ENCODE results near the gene KIF19.

KIF19 gene

DNA sequence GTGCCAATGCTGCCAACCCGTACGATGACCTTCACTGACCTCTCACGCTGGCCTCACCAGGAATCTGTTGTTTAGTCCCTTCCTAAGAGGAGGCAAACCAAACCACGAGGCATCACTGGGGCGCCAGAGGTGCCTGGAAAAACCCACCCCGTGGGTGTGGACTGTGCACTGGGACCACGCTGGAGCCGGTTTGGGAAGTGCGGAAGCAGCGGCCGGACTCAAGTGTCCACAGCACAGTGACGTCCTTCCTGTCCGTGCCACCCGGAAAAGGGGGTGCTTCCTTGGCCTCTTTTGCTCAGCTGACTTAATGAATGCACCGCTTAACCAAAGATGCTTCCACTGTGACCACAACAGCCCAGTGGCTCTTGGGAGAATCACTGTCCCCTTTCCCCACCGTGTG, 9.0 kb upstream of the KIF19 start:
- H3K36me3 ChIP-seq (ENCODE audit: low read length): no peaks in the 10 kb centered on the region
- no peaks in the 10 kb centered on the region for H3F3A ChIP-seq (ENCODE audit: insufficient read depth)
- H3K4me3 ChIP-seq (ENCODE audit: insufficient read depth, low read length, poor library complexity, severe bottlenecking): no peak overlapping the region
- no peaks in the 10 kb centered on the region for H3K79me2 ChIP-seq (ENCODE audit: insufficient read depth, low read length)
- H3K9me2 ChIP-seq (replicated peaks; ENCODE audit: insufficient read depth, low read length): no peaks in the 10 kb centered on the region
- H3K4me2 ChIP-seq (ENCODE audit: low read depth, low read length, poor library complexity, severe bottlenecking): no peak overlapping the region
- no peak overlapping the region for H2AFZ ChIP-seq (ENCODE audit: low read depth, low read length, severe bottlenecking)
- TF ChIP-seq, protein P1, sequence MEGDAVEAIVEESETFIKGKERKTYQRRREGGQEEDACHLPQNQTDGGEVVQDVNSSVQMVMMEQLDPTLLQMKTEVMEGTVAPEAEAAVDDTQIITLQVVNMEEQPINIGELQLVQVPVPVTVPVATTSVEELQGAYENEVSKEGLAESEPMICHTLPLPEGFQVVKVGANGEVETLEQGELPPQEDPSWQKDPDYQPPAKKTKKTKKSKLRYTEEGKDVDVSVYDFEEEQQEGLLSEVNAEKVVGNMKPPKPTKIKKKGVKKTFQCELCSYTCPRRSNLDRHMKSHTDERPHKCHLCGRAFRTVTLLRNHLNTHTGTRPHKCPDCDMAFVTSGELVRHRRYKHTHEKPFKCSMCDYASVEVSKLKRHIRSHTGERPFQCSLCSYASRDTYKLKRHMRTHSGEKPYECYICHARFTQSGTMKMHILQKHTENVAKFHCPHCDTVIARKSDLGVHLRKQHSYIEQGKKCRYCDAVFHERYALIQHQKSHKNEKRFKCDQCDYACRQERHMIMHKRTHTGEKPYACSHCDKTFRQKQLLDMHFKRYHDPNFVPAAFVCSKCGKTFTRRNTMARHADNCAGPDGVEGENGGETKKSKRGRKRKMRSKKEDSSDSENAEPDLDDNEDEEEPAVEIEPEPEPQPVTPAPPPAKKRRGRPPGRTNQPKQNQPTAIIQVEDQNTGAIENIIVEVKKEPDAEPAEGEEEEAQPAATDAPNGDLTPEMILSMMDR (IDR thresholded peaks at IDR 0.05; ENCODE audit: insufficient read depth, low read length, poor library complexity, severe bottlenecking): no peak
- no peak for TF ChIP-seq EZH2phosphoT487 (conservative IDR thresholded peaks at IDR 0.05; ENCODE audit: low read length)
- no peak overlapping the region for H3K9ac ChIP-seq (ENCODE audit: low read length)
- H3K27ac ChIP-seq (ENCODE audit: low read depth, low read length): no peak overlapping the region
- no peaks in the 10 kb centered on the region for H3K9me3 ChIP-seq (ENCODE audit: insufficient read depth, low read length)
- no peaks in the 10 kb centered on the region for H3K27me3 ChIP-seq (ENCODE audit: low read length)
- no peaks in the 10 kb centered on the region for H4K20me1 ChIP-seq (ENCODE audit: low read depth, low read length)

DNA sequence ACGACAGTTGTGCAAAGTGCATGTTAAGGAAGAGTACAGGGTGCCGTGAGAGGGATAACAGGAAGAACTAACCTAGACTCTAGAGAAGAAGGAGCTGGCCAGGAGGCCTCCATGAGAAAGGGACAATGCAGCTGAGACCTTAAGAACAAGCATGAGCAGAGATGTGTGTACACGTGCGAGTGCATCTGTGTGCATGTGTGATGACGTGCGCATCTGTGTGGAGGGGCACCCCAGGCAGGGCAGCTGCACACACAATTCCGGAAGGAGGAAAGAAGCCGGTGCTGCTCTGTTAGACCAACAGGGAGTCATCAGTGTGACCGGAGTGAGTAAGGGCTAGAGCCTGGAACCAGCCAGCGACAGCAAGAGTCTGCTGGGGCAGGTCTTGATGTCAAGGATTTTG, 7.6 kb upstream of the KIF19 start:
- no peak overlapping the region for H2AFZ ChIP-seq (ENCODE audit: low read depth, low read length, severe bottlenecking)

DNA sequence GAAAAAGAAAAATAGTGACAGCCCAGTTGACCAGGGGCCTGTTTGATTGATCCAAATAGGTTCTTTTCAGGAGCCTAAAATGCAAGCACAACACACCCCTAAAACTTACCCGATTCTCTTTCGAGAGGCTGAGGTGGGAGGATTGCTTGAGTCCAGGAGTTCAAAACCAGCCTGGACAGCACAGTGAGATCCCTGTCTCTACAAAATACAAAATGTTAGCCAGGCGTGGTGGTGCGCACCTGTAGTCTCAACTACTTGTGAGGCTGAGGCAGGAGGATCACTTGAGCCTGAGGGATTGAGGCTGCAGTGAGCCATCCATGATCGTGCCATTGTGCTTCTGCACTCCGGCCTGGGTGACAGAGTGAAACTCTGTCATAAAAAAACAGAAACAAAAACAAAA, 1.5 kb upstream of the KIF19 start:
- no peaks in the 10 kb centered on the region for H3K9me2 ChIP-seq (replicated peaks; ENCODE audit: insufficient read depth, low read length)
- no peaks in the 10 kb centered on the region for H3F3A ChIP-seq (ENCODE audit: insufficient read depth)
- H3K9ac ChIP-seq (ENCODE audit: low read length): no peak overlapping the region
- TF ChIP-seq EZH2phosphoT487 (conservative IDR thresholded peaks at IDR 0.05; ENCODE audit: low read length): no peak
- TF ChIP-seq, protein P1 (IDR thresholded peaks at IDR 0.05; ENCODE audit: insufficient read depth, low read length, poor library complexity, severe bottlenecking): no peak
- H3K9me3 ChIP-seq (ENCODE audit: insufficient read depth, low read length): no peaks in the 10 kb centered on the region
- no peak overlapping the region for H3K4me3 ChIP-seq (ENCODE audit: insufficient read depth, low read length, poor library complexity, severe bottlenecking)
- H3K36me3 ChIP-seq (ENCODE audit: low read length): no peaks in the 10 kb centered on the region
- no peaks in the 10 kb centered on the region for H4K20me1 ChIP-seq (ENCODE audit: low read depth, low read length)
- no peak overlapping the region for H3K27ac ChIP-seq (ENCODE audit: low read depth, low read length)
- H3K79me2 ChIP-seq (ENCODE audit: insufficient read depth, low read length): no peaks in the 10 kb centered on the region
- no peak overlapping the region for H2AFZ ChIP-seq (ENCODE audit: low read depth, low read length, severe bottlenecking)
- H3K27me3 ChIP-seq (ENCODE audit: low read length): no peaks in the 10 kb centered on the region
- H3K4me2 ChIP-seq (ENCODE audit: low read depth, low read length, poor library complexity, severe bottlenecking): no peak overlapping the region

More for the DNA sequence above, 7.6 kb upstream of the KIF19 start:
- Histone ChIP-seq H3K4me3 (ENCODE audit: insufficient read depth, low read length, poor library complexity, severe bottlenecking) (no peak overlapping the region), H3K9me3 (ENCODE audit: insufficient read depth, low read length) (no peaks in the 10 kb centered on the region), H3K4me2 (ENCODE audit: low read depth, low read length, poor library complexity, severe bottlenecking) (no peak overlapping the region), H3K79me2 (ENCODE audit: insufficient read depth, low read length) (no peaks in the 10 kb centered on the region), H3F3A (ENCODE audit: insufficient read depth) (no peaks in the 10 kb centered on the region), H3K27ac (ENCODE audit: low read depth, low read length) (no peak overlapping the region), H3K9ac (ENCODE audit: low read length) (no peak overlapping the region), H3K9me2 (replicated peaks; ENCODE audit: insufficient read depth, low read length) (no peaks in the 10 kb centered on the region), H4K20me1 (ENCODE audit: low read depth, low read length) (no peaks in the 10 kb centered on the region), H3K36me3 (ENCODE audit: low read length) (no peaks in the 10 kb centered on the region), H3K27me3 (ENCODE audit: low read length) (no peaks in the 10 kb centered on the region)
- no peak for TF ChIP-seq EZH2phosphoT487 (conservative IDR thresholded peaks at IDR 0.05; ENCODE audit: low read length)

DNA sequence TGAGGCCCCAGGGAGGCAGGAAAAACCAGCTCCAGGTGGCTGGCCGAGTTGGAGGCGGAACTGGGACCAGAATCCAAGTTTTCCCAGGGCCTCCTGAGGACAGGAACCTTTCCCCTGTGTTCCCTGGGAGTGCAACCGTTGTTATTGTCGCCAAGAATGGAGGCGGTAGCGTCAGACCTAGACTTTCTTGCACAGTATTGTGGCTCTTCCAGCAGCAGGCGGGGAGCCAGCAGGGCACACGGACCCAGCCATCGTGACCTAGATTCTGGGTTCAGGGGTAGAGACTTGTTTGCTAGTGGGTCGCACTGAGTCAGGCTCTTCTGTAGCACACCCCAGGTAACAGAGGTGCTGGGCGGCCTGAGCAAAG, 667 bp upstream of the KIF19 start:
- Histone ChIP-seq H3K27ac (ENCODE audit: low read depth, low read length) (no peak overlapping the region), H2AFZ (ENCODE audit: low read depth, low read length, severe bottlenecking) (no peak overlapping the region), H3K4me3 (ENCODE audit: insufficient read depth, low read length, poor library complexity, severe bottlenecking) (no peak overlapping the region), H3K27me3 (ENCODE audit: low read length) (no peaks in the 10 kb centered on the region), H3K9ac (ENCODE audit: low read length) (no peak overlapping the region), H3K9me3 (ENCODE audit: insufficient read depth, low read length) (no peaks in the 10 kb centered on the region), H3K36me3 (ENCODE audit: low read length) (no peaks in the 10 kb centered on the region), H3K9me2 (replicated peaks; ENCODE audit: insufficient read depth, low read length) (no peaks in the 10 kb centered on the region), H3K4me2 (ENCODE audit: low read depth, low read length, poor library complexity, severe bottlenecking) (no peak overlapping the region), H4K20me1 (ENCODE audit: low read depth, low read length) (no peaks in the 10 kb centered on the region), H3K79me2 (ENCODE audit: insufficient read depth, low read length) (no peaks in the 10 kb centered on the region), H3F3A (ENCODE audit: insufficient read depth) (no peaks in the 10 kb centered on the region)
- no peak for TF ChIP-seq EZH2phosphoT487 (conservative IDR thresholded peaks at IDR 0.05; ENCODE audit: low read length)
- TF ChIP-seq, protein P1 (IDR thresholded peaks at IDR 0.05; ENCODE audit: insufficient read depth, low read length, poor library complexity, severe bottlenecking): no peak
